Posterior cingulate gyrus (tissue), 11 donors: ENCODE measurements around the gene LSMEM2.
"Not testable (repeated sequence)": the region's sequence is repeated elsewhere in the genome, so short reads cannot be mapped to it uniquely, and the experiment has no call there.

Source experiments
- DNase-seq, 10 donors: peaks; one replicate each; pipeline versions ENCODE4 v3.0.0 to v3.0.0-alpha.2; 2020 to 2021; ENCODE audit warnings: mixed read lengths in 3 of 10
- intact Hi-C: fragments of 100-400 bp; cut with DNase I; formaldehyde crosslinking; loops from one replicate; pipeline ENCODE4 v1.15.1; 2023

Gene LSMEM2

GRCh38 chr3:50295553-50296431 lies 16.9 kb downstream of the LSMEM2 start:
- DNase-seq = no peak
- intact Hi-C loops = no loop called here

GRCh38 chr3:50296721-50297383 lies 18.0 kb downstream of the LSMEM2 start:
- no peak for DNase-seq
- intact Hi-C loops = no loop called here

GRCh38 chr3:50297384-50297775 lies 18.5 kb downstream of the LSMEM2 start:
- intact Hi-C loops = no loop called here
- DNase-seq = peak in 1 of 10 donors; percentile 40

- no peak for DNase-seq
- intact Hi-C loops = no loop called here
Observed at GRCh38 chr3:50297896-50298725, 19.2 kb downstream of the LSMEM2 start.

GRCh38 chr3:50298836-50299637 lies 20.1 kb downstream of the LSMEM2 start, which contains the start of the genes HYAL3 and NAA80:
Gene HYAL3 (minus strand): TSS chr3:50299405. CDS start chr3:50295602, 3,803 bp downstream.
Gene NAA80 (minus strand): TSS chr3:50299405. CDS start chr3:50297463, 1,942 bp downstream.
- peak; percentile 98 to 100 (median 100) for DNase-seq
- intact Hi-C loops = no loop called here

GRCh38 chr3:50299638-50299928 lies 20.7 kb downstream of the LSMEM2 start:
- intact Hi-C loops = no loop called here
- no peak for DNase-seq

- DNase-seq = peak in 4 of 10 donors; percentile 26 to 88 (median 46)
- intact Hi-C loops = loop anchor here (2.0 kb wide), 1 partner anchor 21 kb away; no protein-coding TSS in a partner anchor
Observed at GRCh38 chr3:50299929-50300680, 21.2 kb downstream of the LSMEM2 start.

- DNase-seq = no peak
- intact Hi-C loops = loop anchor here (2.0 kb wide), 1 partner anchor 20 kb away; no protein-coding TSS in a partner anchor
Observed at GRCh38 chr3:50300681-50301254, 21.9 kb downstream of the LSMEM2 start.

- no peak for DNase-seq
- intact Hi-C loops = no loop called here
Observed at GRCh38 chr3:50302095-50303012, 23.5 kb downstream of the LSMEM2 start.

GRCh38 chr3:50303013-50303815 lies 24.3 kb downstream of the LSMEM2 start, which contains the start of gene HYAL1:
Gene HYAL1 (minus strand): TSS chr3:50303574. CDS start chr3:50302956, 618 bp downstream.
- DNase-seq = no peak
- intact Hi-C loops = no loop called here

- intact Hi-C loops = no loop called here
- no peak for DNase-seq
Observed at GRCh38 chr3:50304601-50305000, 25.7 kb downstream of the LSMEM2 start.

GRCh38 chr3:50312041-50312440 lies 33.2 kb downstream of the LSMEM2 start:
- DNase-seq, intact Hi-C loops: not testable (repeated sequence)

GRCh38 chr3:50314342-50314741 lies 35.5 kb downstream of the LSMEM2 start:
- DNase-seq = no peak
- intact Hi-C loops = no loop called here

- DNase-seq = no peak
Observed at GRCh38 chr3:50314816-50315215, 35.9 kb downstream of the LSMEM2 start.

GRCh38 chr3:50316657-50317242 lies 37.9 kb downstream of the LSMEM2 start:
- intact Hi-C loops = no loop called here
- peak in 1 of 10 donors; percentile 77 for DNase-seq

More at GRCh38 chr3:50314816-50315215, 35.9 kb downstream of the LSMEM2 start:
- intact Hi-C loops = no loop called here

- intact Hi-C loops = no loop called here
- DNase-seq = peak in 1 of 10 donors; percentile 79
Observed at GRCh38 chr3:50317300-50317699, 38.4 kb downstream of the LSMEM2 start.
